Fibroblast of lung (primary cell): Measurements from ENCODE around the gene UCK1. TPM values are rescaled to one million over a fixed set of nuclear protein-coding genes. Genes with fewer than 3 reads are reported as not detected.

ENCODE experiments used
- DNase-seq, 2 donors: peaks; one replicate each; pipeline versions ENCODE4 v3.0.0 to v3.0.0-alpha.2; 2010; ENCODE audit warnings: low read depth in 2 of 2
- H2AFZ ChIP-seq: 2 replicates; pipeline ENCODE4 v1.5.1; 2012; ENCODE audit warnings: low read length, control low read depth, inconsistent platforms
- H3K27ac ChIP-seq: 2 replicates; pipeline ENCODE4 v1.5.1; 2011; ENCODE audit warnings: low read length, control low read depth; ENCODE audit not compliant: insufficient read depth
- H3K27me3 ChIP-seq: 2 replicates; pipeline ENCODE4 v1.5.1; 2011; ENCODE audit warnings: mild to moderate bottlenecking, low read length; ENCODE audit not compliant: control insufficient read depth, insufficient read depth
- H3K36me3 ChIP-seq: 2 replicates; pipeline ENCODE4 v1.5.1; 2011; ENCODE audit warnings: low read length; ENCODE audit not compliant: control insufficient read depth, insufficient read depth
- H3K4me1 ChIP-seq: 2 replicates; pipeline ENCODE4 v1.5.1; 2011; ENCODE audit warnings: low read length; ENCODE audit not compliant: control insufficient read depth, insufficient read depth; ENCODE audit errors: extremely low read depth
- H3K4me2 ChIP-seq: 2 replicates; pipeline ENCODE4 v1.5.1; 2011; ENCODE audit warnings: low read length, control low read depth; ENCODE audit not compliant: insufficient read depth; ENCODE audit errors: extremely low read depth
- H3K4me3 ChIP-seq, 4 experiments: fragments of 200-600 bp in 1 of 4; sonication (generic) in 1 of 4; replicated peaks in 1 of 4; 2 replicates each; pipeline ENCODE4 v1.5.1; 2011 to 2016; ENCODE audit warnings: low read length in 4 of 4, low read depth in 3 of 4, mild to moderate bottlenecking in 3 of 4, control low read depth in 2 of 4, inconsistent platforms in 1 of 4, mixed read lengths in 1 of 4; ENCODE audit not compliant: insufficient read depth in 1 of 4; ENCODE audit errors: control extremely low read depth in 1 of 4
- H3K79me2 ChIP-seq: 2 replicates; pipeline ENCODE4 v1.5.1; 2012; ENCODE audit warnings: mild to moderate bottlenecking, low read length, inconsistent platforms; ENCODE audit not compliant: control insufficient read depth, insufficient read depth
- H3K9ac ChIP-seq: 2 replicates; pipeline ENCODE4 v1.5.1; 2011; ENCODE audit warnings: mild to moderate bottlenecking, low read length, control low read depth; ENCODE audit not compliant: insufficient read depth
- H3K9me3 ChIP-seq: 2 replicates; pipeline ENCODE4 v1.5.1; 2012; ENCODE audit warnings: low read depth, low read length; ENCODE audit not compliant: control insufficient read depth, insufficient read depth
- H4K20me1 ChIP-seq: 2 replicates; pipeline ENCODE4 v1.5.1; 2011; ENCODE audit warnings: low read length; ENCODE audit not compliant: control insufficient read depth, insufficient read depth; ENCODE audit errors: extremely low read depth
- CTCF ChIP-seq, 2 donors: IDR thresholded peaks in 1 of 2; conservative IDR thresholded peaks in 1 of 2; 1 replicate in 1 of 2; 2 replicates in 1 of 2; pipeline ENCODE4 v1.5.1; 2011 to 2012; ENCODE audit warnings: low read length in 2 of 2, control low read depth in 1 of 2, inconsistent platforms in 1 of 2, low read depth in 1 of 2, mild to moderate bottlenecking in 1 of 2
- EZH2 ChIP-seq: IDR thresholded peaks from 2 replicates; pipeline ENCODE4 v1.5.1; 2012; ENCODE audit warnings: low read length, control low read depth, mild to moderate bottlenecking; ENCODE audit errors: missing control alignments
- polyA plus RNA-seq, 2 donors: library from polyadenylated mRNA; depleted of rRNA in 1 of 2; stranded (reverse) in 1 of 2; unstranded in 1 of 2; fragments of >200 nt; gene quantifications; 2 replicates each; pipeline ENCODE4 v1.2.1, GENCODE V29; 2011 to 2012; ENCODE audit warnings: missing spikeins in 1 of 2
- total RNA-seq: library from RNA; depleted of rRNA; stranded (reverse); fragments of >200 nt; gene quantifications from 2 replicates; pipeline ENCODE4 v1.2.1, GENCODE V29; 2014

UCK1 gene
- total and polyA plus RNA-seq, 2 donors (not counting 1 experiment from before 2014, with no cell fraction given) = 20.9 to 22.3 TPM

DNA sequence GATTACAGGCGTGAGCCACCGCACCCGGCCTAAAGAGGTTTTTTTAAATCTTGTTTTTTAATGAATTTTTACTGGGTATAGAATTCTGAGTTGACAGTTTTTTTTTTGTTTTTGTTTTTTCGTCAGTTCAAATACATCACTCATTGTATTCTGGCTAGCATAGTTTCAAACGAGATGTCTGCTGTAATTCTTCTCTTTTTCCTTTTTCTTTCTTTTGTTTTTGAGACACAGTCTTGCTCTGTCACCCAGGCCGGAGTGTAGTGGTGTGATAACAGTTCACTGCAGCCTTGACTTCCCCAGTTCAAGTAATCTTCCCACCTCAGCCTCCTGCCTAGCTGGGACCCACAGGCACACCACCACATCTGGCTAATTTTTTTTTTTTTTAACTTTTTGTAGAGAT lies 12.1 kb upstream of the UCK1 start:
- H4K20me1 ChIP-seq = no peaks in the 10 kb centered on the region
- H3K79me2 ChIP-seq = no peaks in the 10 kb centered on the region
- no peaks in the 10 kb centered on the region for H3K4me1 ChIP-seq
- no peaks in the 10 kb centered on the region for H3K9me3 ChIP-seq
- TF ChIP-seq EZH2 = no peak
- TF ChIP-seq CTCF (conservative IDR thresholded peaks at IDR 0.05 in 1 of 2, IDR thresholded peaks at IDR 0.05 in 1 of 2; ENCODE audit: low read depth in 1 of 2, low read length in 2 of 2) = no peak
- no peak overlapping the region for H2AFZ ChIP-seq
- H3K4me3 ChIP-seq = no peak overlapping the region
- no peak overlapping the region for H3K27ac ChIP-seq
- no peak for DNase-seq
- H3K4me2 ChIP-seq = no peak overlapping the region
- H3K27me3 ChIP-seq = peaks cover 33% of the 10 kb centered on the region
- H3K36me3 ChIP-seq = no peaks in the 10 kb centered on the region
- H3K9ac ChIP-seq = no peak overlapping the region

GRCh38 chr9:131539223-131539923 lies 8.3 kb upstream of the UCK1 start:
- H3K9ac ChIP-seq = no peak overlapping the region
- no peaks in the 10 kb centered on the region for H3K79me2 ChIP-seq
- DNase-seq = no peak
- TF ChIP-seq EZH2 = no peak
- no peak for TF ChIP-seq CTCF (conservative IDR thresholded peaks at IDR 0.05 in 1 of 2, IDR thresholded peaks at IDR 0.05 in 1 of 2; ENCODE audit: low read depth in 1 of 2, low read length in 2 of 2)
- H3K9me3 ChIP-seq = no peaks in the 10 kb centered on the region
- no peak overlapping the region for H3K4me2 ChIP-seq
- H4K20me1 ChIP-seq = no peaks in the 10 kb centered on the region
- no peaks in the 10 kb centered on the region for H3K36me3 ChIP-seq
- H3K27ac ChIP-seq = no peak overlapping the region
- peaks cover 9% of the 10 kb centered on the region for H3K27me3 ChIP-seq
- H3K4me1 ChIP-seq = no peaks in the 10 kb centered on the region
- H3K4me3 ChIP-seq = no peak overlapping the region
- H2AFZ ChIP-seq = no peak overlapping the region

DNA sequence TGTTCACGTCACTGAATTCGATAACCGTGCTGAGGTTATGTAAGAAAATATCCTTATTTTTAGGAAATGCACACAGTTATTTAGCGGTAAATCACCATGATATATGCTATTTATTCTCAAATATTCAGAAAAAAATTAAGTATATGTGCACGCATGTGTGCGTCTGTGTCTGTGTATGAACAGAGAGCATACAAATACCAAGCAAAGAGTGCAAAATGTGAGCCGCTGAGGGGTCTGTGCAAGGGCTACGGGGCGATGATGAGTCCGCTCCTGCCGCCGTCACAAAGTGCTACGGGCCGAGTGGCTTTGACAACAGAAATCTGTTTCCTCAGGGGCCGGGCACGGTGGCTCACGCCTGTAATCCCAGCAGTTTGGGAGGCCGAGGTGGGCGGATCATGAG lies 6.9 kb upstream of the UCK1 start:
- TF ChIP-seq EZH2 (no peak), CTCF (conservative IDR thresholded peaks at IDR 0.05 in 1 of 2, IDR thresholded peaks at IDR 0.05 in 1 of 2; ENCODE audit: low read depth in 1 of 2, low read length in 2 of 2) (no peak)
- Histone ChIP-seq H3K4me2 (no peak overlapping the region), H3K27ac (no peak overlapping the region), H4K20me1 (no peaks in the 10 kb centered on the region), H3K27me3 (peaks cover 5% of the 10 kb centered on the region), H3K9ac (no peak overlapping the region), H3K9me3 (no peaks in the 10 kb centered on the region), H3K4me1 (no peaks in the 10 kb centered on the region), H3K36me3 (no peaks in the 10 kb centered on the region), H2AFZ (no peak overlapping the region), H3K79me2 (no peaks in the 10 kb centered on the region), H3K4me3 (no peak overlapping the region)
- DNase-seq = no peak
